GM18502 (cell line): ENCODE measurements around the gene OR4B1.

Experiments
- ATAC-seq: cut with Tn5 transposase; IDR thresholded peaks from one replicate; pipeline ENCODE4 v1.9.1; 2021; ENCODE audit warnings: mild to moderate bottlenecking; ENCODE audit not compliant: unreplicated experiment, poor library complexity

The OR4B1 gene

GRCh38 chr11:48244804-48245203, 28.2 kb downstream of the OR4B1 start, which contains the start of gene OR4X2:
Gene OR4X2, plus strand, starts transcription at chr11:48245104. Its CDS starts 0 bp downstream, at chr11:48245104.
- ATAC-seq = no peak

DNA sequence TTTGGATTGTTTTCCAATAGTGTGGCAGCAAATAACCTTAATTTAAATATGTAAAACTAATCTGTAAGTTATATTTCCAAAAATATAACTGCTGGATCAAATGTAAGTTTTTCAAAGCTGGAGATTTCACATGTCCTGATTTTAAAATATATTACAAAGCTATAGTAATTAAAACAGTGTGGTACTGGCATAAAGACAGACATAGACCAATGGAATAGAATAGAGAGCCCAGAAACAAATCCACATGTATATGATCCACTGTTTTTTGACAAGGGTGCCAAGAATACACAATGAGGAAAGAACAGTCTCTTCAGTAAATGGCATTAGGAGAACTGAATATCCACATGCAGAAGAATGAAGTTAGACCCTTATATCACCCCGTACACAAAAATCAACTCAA, 32.3 kb downstream of the OR4B1 start:
- ATAC-seq = no peak

GRCh38 chr11:48261600-48261999, 45.0 kb downstream of the OR4B1 start:
- ATAC-seq = peak; percentile 58

GRCh38 chr11:48263423-48263911, 46.9 kb downstream of the OR4B1 start, which contains the start of gene OR4X1:
Gene OR4X1, plus strand, starts transcription at chr11:48263861. Its CDS starts 0 bp downstream, at chr11:48263861.
- no peak for ATAC-seq
